Stimulated activated CD4-positive, alpha-beta T cell treated with anti-CD3 and anti-CD28 coated beads, Interleukin-15, amount 100 ng/mL, for 1 hour (primary cell): ENCODE results near the gene SP7.
"Not testable (repeated sequence)": the region's sequence is repeated elsewhere in the genome, so short reads cannot be mapped to it uniquely, and the experiment has no call there.

Experiments
- DNase-seq, 2 donors: peaks; one replicate each; pipeline ENCODE4 v3.0.0-alpha.2; 2020; ENCODE audit warnings: low read depth in 1 of 2, low spot score in 1 of 2

SP7 gene

DNA sequence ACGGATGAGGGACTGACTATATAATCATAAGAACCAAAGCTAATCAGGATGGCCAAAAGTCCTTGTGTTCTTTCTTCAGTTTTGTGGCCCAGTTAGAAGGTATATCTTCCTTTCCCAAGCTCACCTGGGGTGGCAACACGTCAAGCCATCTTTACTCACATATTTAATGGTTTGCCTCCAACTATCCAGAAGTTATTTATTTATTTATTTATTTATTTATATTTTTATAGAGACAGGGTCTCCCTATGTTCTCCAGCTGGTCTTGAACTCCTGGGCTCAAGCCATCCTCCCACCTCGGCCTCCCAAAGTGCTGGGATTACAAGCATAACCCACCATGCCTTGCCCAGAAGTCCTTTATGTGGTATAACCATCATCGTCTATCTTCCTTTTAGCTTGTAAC, 11.8 kb upstream of the SP7 start:
- no peak for DNase-seq

DNA sequence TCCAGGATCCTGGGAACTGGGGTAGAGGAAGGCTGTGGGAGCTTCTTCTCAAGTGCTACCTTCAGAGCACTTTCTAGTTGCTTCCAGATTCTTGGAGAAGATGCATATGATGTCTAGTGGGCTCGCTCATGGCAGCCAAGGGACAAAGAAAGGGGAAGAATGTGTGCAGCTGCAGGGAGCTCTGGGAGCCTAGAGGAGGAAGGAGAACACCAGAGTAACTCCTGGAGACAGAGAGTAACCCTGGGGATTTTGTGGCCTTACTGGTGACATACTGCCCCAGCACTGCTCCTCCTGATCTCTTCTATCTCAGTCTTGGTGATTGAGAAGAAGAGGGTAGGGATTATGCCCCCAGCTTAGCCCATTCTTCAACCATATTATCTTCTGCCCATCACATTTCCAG, 10.3 kb upstream of the SP7 start:
- DNase-seq = no peak

- DNase-seq = no peak
Observed at GRCh38 chr12:53345486-53346188, 9.5 kb upstream of the SP7 start.

- peak; percentile 52 to 62 for DNase-seq
Observed at GRCh38 chr12:53344824-53345485, 8.8 kb upstream of the SP7 start.

GRCh38 chr12:53344487-53344823, 8.3 kb upstream of the SP7 start:
- DNase-seq = no peak

DNA sequence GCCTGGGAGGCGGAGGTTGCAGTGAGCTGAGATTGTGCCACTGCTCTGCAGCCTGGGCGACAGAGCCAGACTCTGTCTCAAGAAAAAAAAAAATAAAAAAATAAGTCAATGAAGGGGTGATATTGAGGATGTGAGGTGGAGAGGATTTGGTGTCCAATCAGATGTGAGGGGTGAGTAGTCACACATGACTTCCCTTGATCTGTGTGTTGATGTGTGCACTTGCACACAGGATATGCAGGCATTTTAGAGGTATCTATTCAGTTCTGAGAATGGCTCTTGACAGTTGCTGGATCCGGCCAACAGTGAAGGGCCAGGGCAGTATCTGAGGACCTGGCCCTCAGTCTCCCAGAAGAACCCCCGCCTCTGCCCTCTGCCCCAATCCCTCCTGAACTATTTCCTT, 7.8 kb upstream of the SP7 start:
- DNase-seq = no peak

DNA sequence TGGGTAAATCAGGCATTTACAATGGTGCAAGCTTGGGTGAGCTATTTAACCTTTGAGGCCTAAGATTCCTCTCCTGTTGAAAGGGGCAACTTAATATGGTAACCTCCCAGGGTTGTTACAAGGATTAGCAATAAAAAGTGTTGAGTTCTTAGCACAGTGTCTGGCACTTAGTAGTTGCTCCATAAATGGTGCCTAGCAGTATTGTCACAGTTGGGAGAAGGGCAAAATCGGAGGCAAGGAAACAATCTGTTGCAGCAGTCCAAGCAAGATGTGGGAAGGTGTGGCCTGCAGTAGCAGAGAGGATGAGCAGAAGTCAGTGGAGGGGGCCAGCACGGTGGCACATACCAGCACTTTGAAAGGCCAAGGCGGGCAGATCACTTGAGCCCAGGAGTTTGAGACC, 7.3 kb upstream of the SP7 start:
- DNase-seq = no peak

- no peak for DNase-seq
Observed at GRCh38 chr12:53340398-53340797, 4.2 kb upstream of the SP7 start.

GRCh38 chr12:53338916-53339315, 2.8 kb upstream of the SP7 start:
- DNase-seq = no peak

GRCh38 chr12:53338017-53338416, 1.9 kb upstream of the SP7 start:
- DNase-seq = no peak

DNA sequence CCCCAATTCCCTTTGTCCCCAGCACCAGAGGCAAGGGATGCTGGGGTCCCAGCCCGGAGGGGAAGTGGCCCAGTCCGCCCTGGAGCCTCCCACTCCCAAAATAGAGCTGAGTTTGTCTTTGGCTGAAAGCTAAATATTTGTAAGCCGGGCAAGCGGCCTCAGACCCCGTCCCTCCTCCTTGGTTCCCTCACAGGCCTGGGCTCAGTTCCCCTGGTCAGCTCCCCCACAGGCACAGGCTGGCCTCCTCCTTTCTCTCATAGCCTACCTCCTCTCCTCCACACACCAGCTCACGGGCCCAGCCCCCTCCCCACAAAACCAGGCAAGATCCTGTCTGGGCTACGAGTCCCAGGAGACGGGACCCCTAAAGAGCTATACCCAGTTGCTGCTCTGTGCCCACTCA, 1.3 kb downstream of the SP7 start:
- DNase-seq = no peak

- DNase-seq = no peak
Observed at GRCh38 chr12:53333845-53334244, 2.3 kb downstream of the SP7 start.

- DNase-seq = no peak
Observed at GRCh38 chr12:53333289-53333688, 2.9 kb downstream of the SP7 start.

DNA sequence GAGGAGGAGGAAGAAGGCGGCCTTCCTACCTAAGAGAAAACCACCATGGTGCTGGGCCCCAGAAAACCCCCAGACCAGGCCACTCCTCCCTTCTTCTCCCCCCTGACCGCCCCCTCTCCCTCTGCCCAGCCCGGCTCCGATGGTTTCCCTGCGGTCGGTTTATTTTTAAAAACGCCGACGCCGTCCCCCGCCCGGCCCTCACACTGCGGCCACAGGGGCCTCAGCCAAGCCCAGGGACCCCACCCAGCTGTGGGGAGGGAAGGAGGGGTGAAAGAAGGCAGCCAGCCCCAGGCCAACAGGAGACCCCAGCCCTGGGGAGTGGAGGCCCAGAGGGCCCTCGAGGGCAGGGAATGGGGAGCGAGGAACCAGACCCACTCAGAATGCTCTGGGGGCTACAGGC, 3.4 kb downstream of the SP7 start:
- no peak for DNase-seq

GRCh38 chr12:53332339-53332738, 3.8 kb downstream of the SP7 start:
- not testable (repeated sequence) for DNase-seq

DNA sequence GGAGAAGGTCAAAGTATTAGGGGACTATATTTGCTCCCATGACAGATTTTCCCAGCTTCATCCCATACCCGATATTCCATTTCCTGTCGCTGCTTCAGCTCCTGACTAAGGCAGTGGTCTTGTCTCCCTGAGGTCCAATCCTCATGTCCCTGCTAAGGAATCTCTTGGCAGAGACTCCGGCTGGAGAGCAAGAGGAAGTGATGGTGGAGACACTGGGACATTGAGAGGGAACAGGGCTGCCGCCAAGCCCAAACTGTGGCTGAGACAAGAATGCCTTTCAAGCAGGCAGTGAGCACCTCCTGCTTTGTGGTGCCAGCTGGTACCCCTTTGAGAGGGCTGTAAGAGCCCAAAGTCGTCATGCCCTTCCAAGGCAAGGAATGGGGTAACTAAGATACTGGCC, 5.5 kb downstream of the SP7 start:
- no peak for DNase-seq

DNA sequence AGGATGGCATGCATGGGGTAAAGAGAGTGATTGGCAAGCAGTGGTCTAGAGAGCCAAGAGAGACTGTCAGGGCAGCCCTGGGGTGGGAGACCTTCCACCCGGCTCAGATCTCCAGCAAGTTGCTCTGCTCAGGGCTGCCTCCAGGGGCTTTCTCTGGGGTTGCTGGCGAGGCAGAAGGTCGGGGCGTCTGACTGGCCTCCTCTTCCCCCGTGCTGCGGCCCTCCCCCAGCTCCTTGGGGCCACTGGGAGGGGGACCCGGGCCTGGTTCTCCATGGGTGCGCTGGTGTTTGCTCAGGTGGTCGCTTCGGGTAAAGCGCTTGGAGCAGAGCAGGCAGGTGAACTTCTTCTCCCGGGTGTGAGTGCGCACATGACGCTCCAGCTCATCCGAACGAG, 8.1 kb downstream of the SP7 start:
- no peak for DNase-seq

- no peak for DNase-seq
Observed at GRCh38 chr12:53327435-53328042, 8.6 kb downstream of the SP7 start.

GRCh38 chr12:53326460-53327185, 9.5 kb downstream of the SP7 start:
- DNase-seq = no peak

GRCh38 chr12:53325511-53326061, 10.6 kb downstream of the SP7 start:
- DNase-seq = no peak

DNA sequence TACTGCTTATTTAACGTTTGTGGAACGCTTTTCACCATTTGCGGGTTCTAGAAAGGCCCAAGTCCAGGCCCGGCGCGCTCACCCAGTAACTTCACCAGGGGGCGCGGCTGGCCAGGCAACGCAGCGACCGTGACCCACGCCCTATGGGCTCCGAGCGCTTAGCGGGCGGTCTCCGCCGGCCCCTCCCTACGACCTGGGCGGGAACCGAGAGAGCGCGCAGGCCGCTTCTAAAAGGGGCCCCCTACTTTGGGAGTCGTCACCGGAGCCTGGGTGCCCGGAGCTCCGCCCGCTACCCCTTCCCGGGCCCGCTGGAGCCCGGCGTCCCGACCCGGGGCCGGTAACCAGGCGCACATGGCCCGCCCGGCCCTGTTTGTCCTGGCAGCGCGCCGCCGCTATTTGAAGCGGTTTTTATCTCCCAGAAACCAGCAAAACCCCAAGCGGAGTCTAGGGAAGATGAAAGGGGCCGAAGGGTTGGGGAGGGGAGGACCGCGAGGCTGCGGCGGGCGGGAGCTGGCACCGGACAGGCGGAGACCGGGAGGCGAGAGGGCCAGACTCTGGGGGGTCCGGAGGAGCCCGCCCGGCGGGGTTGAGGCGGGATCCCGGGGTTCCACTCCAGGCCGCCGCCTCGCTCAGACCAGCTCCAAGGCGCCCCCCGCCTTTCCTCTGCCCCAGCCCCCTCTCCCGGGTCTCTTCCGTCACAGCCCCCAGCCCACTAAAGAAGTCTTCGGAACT, 11.2 kb downstream of the SP7 start:
- DNase-seq = peak; percentile 71 to 78
